IgD-negative memory B cell (primary cell): ENCODE measurements around the gene EVC. TPM values are rescaled to one million over a fixed set of nuclear protein-coding genes. Genes with fewer than 3 reads are reported as not detected.
"Not testable (repeated sequence)": the region's sequence is repeated elsewhere in the genome, so short reads cannot be mapped to it uniquely, and the experiment has no call there.

Experiments
- H3K27ac Mint-ChIP-seq, 3 donors: one replicate each; pipeline ENCODE4 v1.8.0; 2020 to 2022; ENCODE audit warnings: mild to moderate bottlenecking in 3 of 3, mixed read lengths in 3 of 3, moderate library complexity in 1 of 3
- H3K27me3 Mint-ChIP-seq: one replicate; pipeline ENCODE4 v1.8.0; 2021; ENCODE audit warnings: mixed read lengths
- H3K36me3 Mint-ChIP-seq: one replicate; pipeline ENCODE4 v1.8.0; 2020; ENCODE audit warnings: mild to moderate bottlenecking, mixed read lengths
- H3K4me1 Mint-ChIP-seq, 3 donors: one replicate each; pipeline ENCODE4 v1.8.0; 2020 to 2022; ENCODE audit warnings: mixed read lengths in 3 of 3, mild to moderate bottlenecking in 1 of 3
- H3K4me3 Mint-ChIP-seq, 4 donors: one replicate each; pipeline ENCODE4 v1.8.0; 2020 to 2022; ENCODE audit warnings: mild to moderate bottlenecking in 4 of 4, mixed read lengths in 4 of 4, moderate library complexity in 3 of 4
- H3K9me3 Mint-ChIP-seq, 3 donors: one replicate each; pipeline ENCODE4 v1.8.0; 2020 to 2021; ENCODE audit warnings: mixed read lengths in 3 of 3, mild to moderate bottlenecking in 1 of 3
- polyA plus RNA-seq: library from polyadenylated mRNA; unstranded; fragments of 300-500 nt; fragmentation: Illumina TruSeq; gene quantifications from one replicate; pipeline ENCODE4 v1.2.3, GENCODE V29; 2021

Gene EVC
- polyA plus RNA-seq, 1 donor from 2014 or later = 0.05 TPM

DNA sequence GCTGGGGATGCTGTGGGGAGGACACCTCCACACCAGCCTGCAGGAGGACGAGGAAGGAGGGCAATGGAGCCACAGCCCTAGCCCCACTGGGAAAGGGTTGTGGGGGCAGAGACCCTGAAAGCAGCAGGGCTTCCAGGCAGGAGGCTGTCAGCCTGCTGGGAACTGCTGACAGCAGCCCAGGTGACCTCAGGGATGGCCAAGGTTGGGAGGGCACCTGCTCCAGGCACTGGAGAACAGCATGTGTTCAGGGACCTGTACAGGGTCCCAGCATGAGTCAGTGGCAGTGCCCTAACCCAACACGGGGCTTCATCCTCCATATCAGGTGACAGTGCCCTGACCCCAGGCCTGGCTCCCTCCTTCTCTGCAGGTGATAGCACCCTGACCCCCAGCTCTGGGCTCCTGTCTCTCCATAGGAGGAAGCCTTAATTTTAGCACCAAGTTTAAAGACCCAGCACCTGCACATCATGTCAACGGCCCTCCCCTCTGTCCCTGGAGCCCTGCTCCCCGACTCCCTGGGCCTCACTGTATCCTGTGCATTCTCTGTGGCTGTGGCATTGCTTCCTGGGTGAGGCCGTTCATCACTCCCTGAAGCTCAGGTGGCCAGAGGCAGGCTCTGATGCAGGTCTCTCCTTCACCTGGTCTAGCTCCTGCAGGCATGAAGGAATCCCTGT is 115.6 kb downstream of the EVC start:
- Mint-ChIP-seq H3K4me3 (no peak overlapping the region), H3K4me1 (peaks cover 0 to 3% (median 3%) of the 10 kb centered on the region in 3 donors), H3K36me3 (no peaks in the 10 kb centered on the region), H3K27ac (no peak overlapping the region), H3K27me3 (peaks cover 5% of the 10 kb centered on the region), H3K9me3 (no peaks in the 10 kb centered on the region)

DNA sequence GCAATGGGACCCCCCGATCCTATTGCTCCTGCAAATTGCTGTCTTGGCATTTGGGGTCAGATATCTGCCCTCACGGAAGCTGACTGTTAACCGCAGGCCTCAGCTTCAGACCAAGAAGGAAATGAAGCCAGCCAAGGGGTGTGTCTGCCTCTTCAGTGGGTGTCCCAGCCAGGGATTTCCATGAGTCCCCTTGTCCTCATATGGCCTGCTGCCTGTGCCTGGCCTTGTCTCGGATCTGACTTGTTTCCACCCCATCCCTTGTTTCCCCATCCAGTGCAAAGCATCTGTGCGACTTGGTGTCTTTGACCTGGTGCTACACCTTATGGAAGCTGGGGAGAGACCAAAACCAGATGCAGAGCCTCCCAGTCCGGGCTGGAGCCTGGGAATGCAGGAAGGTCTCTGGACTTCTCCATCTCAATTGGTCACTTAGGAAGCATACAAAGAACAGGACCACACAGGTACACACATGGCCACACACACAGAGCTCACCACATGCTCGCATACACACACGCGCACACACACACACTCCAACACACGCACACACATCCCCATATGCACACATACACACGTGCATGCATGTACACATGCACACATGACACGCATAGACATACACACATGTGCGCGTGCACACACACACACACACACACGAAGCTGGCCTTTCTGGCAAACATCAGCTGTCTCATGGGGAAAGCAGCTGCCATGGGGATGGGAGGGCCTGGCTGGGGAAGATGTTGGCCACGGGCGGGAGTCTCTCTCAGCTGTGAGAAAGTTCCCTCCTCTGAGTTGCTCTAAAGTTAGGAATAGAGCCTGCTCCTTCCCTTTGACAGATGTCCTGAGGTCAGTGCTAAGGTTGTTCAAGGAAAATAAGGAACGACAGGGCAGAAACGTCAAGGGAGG is 116.4 kb downstream of the EVC start:
- peaks cover 1% of the 10 kb centered on the region for H3K27me3 Mint-ChIP-seq
- peaks cover 0 to 3% (median 3%) of the 10 kb centered on the region in 3 donors for H3K4me1 Mint-ChIP-seq
- H3K9me3 Mint-ChIP-seq = no peaks in the 10 kb centered on the region
- no peak overlapping the region for H3K4me3 Mint-ChIP-seq
- no peaks in the 10 kb centered on the region for H3K36me3 Mint-ChIP-seq
- peak overlapping the region in 1 of 3 donors; percentile 30 for H3K27ac Mint-ChIP-seq

DNA sequence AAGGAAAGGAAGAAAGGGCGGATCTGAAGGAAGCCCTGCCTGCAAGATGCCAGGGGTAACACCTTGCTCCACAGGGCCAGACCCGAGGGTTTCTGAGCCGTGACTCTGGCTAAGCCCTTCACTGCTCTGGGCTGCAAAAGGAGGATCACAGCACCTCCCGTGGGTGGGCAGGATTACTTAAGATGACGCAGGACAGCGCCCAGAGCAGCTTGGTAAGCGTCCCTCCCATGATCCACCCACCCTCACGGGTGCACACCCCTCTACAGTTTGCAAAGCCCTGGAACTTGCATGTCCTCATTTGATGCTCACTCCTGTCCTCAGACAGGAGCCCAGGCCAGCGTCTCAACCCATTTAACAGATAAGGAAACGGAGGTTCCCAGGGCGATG is 117.0 kb downstream of the EVC start:
- H3K36me3 Mint-ChIP-seq = no peaks in the 10 kb centered on the region
- H3K27ac Mint-ChIP-seq = peak overlapping the region in 1 of 3 donors; percentile 30
- no peak overlapping the region for H3K4me3 Mint-ChIP-seq
- H3K9me3 Mint-ChIP-seq = peaks cover 0 to 2% (median 0%) of the 10 kb centered on the region in 3 donors
- peaks cover 1% of the 10 kb centered on the region for H3K27me3 Mint-ChIP-seq
- H3K4me1 Mint-ChIP-seq = peaks cover 0 to 3% (median 0%) of the 10 kb centered on the region in 3 donors

DNA sequence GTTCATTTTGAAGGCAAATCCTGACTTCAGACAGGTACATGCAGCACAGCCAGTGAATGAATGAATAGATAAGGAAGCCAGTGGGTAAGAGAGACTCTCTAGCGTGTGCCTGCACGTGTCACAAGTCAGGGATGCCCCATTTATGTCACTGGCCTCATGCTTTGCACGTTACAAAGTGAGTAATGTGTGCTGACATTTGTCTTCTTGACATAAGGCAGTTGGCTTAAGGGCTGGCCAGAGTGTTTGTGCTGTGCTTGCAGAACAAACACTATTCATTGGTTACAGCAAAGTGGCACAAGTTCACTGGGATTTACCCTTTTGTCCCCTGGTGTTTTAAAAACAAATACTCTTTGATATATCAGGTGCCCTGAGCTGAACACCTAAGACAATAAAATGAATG is 125.9 kb downstream of the EVC start:
- Mint-ChIP-seq H3K27me3 (peaks cover 4% of the 10 kb centered on the region), H3K27ac (no peak overlapping the region), H3K4me3 (no peak overlapping the region), H3K36me3 (no peaks in the 10 kb centered on the region), H3K4me1 (peaks cover 0 to 2% (median 0%) of the 10 kb centered on the region in 3 donors), H3K9me3 (peaks cover 0 to 2% (median 0%) of the 10 kb centered on the region in 3 donors)

DNA sequence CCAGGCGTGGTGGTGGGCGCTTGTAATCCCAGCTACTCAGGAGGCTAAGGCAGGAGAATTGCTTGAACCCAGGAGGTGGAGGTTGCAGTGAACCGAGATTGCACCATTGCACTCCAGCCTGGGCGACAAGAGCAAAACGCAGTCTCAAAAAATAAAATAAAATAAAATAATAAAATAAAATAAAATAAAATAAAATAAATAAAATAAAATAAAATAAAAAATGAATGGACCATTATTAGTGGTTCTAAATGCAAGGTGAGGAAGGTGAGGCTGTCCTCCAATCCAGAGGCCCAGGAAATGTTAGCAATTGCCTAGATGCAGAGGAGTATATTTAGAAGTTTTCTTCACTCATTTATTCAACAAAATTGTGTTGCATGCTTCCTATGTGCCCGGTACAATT is 126.5 kb downstream of the EVC start:
- H3K4me1 Mint-ChIP-seq, H3K27ac Mint-ChIP-seq, H3K4me3 Mint-ChIP-seq, H3K27me3 Mint-ChIP-seq, H3K9me3 Mint-ChIP-seq, H3K36me3 Mint-ChIP-seq: not testable (repeated sequence)

DNA sequence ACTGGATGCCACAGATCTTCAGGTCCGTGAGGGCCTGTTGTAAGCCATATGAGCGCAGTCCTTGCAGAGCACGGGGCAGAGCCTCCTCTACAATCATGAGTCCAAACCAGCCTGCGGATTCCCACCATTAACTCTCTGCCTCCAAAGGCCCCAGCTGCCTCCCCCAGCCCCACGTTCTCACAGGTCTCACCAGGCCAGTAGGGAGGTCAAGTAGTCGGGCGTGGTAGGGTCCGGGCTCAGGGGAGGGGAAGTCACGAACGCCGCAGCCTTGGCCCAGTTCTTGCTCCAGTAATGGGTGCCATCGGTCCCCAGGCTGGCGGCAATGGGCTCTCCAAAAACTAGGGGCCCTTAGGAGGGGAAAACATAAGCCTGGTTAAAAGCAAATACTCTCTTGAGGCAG is 128.3 kb downstream of the EVC start:
- Mint-ChIP-seq H3K4me3 (no peak overlapping the region), H3K9me3 (peaks cover 0 to 3% (median 0%) of the 10 kb centered on the region in 3 donors), H3K4me1 (peaks cover 0 to 3% (median 2%) of the 10 kb centered on the region in 3 donors), H3K27ac (no peak overlapping the region), H3K27me3 (peaks cover 4% of the 10 kb centered on the region), H3K36me3 (no peaks in the 10 kb centered on the region)

DNA sequence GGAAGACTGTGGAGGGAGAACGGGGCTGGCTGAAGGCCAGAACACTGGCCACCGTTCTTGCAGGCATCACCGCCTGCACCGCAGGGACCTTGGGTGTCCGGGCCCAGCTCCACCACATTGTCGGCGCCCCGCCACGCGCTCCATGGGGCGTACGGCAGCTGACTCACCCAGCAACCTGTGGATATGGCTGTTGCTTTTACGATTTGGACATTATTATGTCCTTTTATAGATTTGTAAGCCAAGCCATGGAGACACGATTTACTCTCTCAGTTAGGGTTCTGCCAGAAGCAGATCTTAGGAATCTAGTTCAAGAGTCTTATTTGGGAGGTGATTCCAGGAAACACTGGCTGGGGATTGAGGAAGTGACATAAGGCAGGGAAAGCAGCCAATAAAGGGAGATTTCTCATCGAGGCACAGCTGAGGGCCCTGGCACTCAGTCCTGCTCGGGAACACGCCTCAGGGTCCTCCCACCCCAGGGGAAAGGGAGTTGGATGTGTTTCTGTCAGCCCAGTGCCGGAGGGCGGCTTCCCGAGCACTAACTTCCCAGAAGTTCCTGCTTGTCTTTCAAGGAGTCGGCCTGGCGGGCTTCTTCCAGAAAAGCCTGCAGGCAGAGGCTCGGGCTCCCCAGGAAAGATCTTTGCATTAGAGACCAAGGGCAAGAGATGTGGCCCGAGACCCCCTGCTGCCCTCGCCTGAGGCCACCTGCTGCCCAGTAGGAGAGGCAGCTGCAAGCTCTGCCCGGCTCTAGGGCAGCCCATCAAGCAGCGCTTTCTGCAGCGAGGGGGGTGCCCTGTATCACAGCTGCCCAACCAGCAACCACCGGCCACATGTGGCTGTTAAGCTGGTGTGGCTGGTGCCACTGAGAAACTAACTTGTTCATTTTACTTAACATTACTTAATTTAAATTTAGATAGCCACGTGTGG is 129.0 kb downstream of the EVC start:
- peaks cover 0 to 3% (median 2%) of the 10 kb centered on the region in 3 donors for H3K4me1 Mint-ChIP-seq
- no peak overlapping the region for H3K27ac Mint-ChIP-seq
- H3K27me3 Mint-ChIP-seq = peaks cover 4% of the 10 kb centered on the region
- no peaks in the 10 kb centered on the region for H3K36me3 Mint-ChIP-seq
- H3K4me3 Mint-ChIP-seq = no peak overlapping the region
- H3K9me3 Mint-ChIP-seq = peaks cover 0 to 3% (median 0%) of the 10 kb centered on the region in 3 donors

DNA sequence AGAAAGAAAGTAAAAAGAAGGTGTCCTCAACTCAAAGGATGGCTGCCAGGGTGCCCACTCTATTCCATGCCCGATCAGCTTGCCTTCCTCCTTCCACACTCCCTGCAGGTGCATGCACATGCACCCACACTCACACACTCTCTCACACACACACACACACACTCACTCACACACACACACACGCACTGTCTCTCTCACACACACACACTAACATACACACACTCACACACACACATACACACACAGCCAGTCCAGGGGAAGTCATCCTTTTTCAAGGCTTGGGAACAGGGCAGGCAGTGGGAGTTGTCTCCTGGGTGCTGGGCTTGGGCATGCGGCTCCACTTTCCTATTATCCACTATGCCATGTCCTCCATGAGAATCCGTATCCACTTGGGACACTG is 131.5 kb downstream of the EVC start:
- H3K9me3 Mint-ChIP-seq = peaks cover 0 to 3% (median 0%) of the 10 kb centered on the region in 3 donors
- no peak overlapping the region for H3K4me3 Mint-ChIP-seq
- H3K27ac Mint-ChIP-seq = no peak overlapping the region

DNA sequence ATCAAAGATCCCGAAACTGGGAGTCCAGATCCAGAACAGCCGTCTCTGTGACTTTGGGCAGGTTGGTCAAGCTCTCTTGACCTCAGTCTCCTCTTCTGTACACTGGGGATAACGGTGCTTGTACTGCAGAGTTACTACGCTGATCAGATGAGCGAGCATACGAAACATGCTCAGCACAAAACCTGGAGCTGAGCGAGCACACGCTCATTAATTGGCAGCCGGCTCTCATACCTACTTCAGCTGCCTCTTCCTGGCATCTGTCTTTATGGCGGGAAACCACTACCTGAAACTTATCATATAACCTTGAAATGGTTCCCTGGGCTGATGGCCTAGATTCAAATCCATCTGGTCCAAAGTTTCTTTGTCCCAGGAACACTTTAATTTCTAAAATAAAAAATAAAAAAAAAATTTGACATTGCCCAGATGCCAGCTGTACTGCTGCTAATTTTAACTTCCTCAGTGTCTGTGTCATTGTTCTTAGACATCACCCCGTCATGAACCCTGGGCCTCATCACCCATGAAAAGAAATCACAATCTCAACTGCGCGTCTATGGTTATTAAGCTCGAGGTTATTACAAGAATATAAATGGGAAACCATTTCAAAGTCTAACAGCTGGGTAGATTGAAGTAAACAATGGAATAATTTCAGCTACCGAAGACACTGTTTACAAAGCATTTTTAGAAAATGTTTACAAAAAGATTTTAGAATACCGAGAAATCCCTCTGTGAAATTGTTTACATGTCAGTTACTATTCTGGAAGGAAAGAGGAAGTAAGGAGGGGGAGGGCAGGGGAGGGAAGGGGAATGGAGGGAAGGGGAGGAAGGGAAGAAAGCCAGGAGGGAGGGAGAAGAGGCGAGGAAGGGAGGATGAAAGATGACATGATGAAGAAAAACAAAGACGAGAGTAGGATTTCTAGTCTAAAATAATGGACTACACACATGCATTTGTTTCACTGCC is 132.9 kb downstream of the EVC start:
- Mint-ChIP-seq H3K27ac (no peak overlapping the region), H3K4me1 (peaks cover 0 to 2% (median 1%) of the 10 kb centered on the region in 3 donors), H3K4me3 (no peak overlapping the region), H3K27me3 (no peaks in the 10 kb centered on the region), H3K36me3 (no peaks in the 10 kb centered on the region), H3K9me3 (peaks cover 1 to 3% (median 3%) of the 10 kb centered on the region in 3 donors)

More for the DNA sequence above, 131.5 kb downstream of the EVC start:
- peaks cover 0 to 3% (median 2%) of the 10 kb centered on the region in 3 donors for H3K4me1 Mint-ChIP-seq
- H3K36me3 Mint-ChIP-seq = no peaks in the 10 kb centered on the region
- no peaks in the 10 kb centered on the region for H3K27me3 Mint-ChIP-seq

DNA sequence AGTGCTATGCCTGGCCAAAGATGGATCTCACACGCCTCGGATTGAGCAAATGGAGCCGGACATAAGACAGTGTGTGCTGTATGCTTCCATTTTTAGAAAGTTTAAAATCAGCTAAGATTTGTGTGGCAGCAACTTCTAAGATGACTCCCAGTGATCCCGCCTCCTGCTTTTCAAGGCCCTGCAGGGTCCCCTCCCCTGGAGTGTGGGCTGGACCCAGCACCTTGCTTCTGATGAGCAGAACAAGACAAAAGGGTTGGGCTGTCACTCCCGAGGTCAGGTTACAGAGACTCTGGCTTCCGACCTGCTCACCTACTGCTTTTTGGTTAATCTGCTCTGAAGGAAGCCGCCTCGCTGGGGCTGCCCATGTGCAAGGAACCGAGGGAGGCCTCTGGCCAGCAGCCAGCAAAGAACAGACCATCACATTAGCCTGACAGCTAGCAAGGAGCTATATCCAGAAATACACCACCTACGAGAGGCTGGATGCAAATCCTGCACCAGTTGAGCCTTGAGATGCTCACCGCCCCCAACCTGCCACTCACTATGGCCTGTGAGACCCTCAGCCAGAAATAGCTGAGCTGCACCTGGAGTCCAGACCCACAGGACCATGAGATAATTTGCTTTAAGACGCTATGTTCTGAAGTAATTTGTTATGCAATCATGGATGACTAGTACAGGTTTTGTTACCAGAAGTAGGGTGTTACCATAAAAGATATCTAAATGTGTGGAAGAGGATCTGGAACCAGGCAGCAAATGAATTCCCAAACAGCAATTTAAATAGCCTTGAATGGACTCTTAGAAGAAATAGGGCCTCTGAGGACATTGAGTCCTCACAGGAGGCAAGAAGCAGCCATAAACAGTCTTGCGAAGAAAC is 134.3 kb downstream of the EVC start:
- Mint-ChIP-seq H3K9me3 (peaks cover 1 to 3% (median 3%) of the 10 kb centered on the region in 3 donors), H3K36me3 (no peaks in the 10 kb centered on the region), H3K27me3 (no peaks in the 10 kb centered on the region), H3K4me3 (peak overlapping the region in 1 of 4 donors; percentile 29), H3K4me1 (peaks cover 0 to 2% (median 1%) of the 10 kb centered on the region in 3 donors), H3K27ac (no peak overlapping the region)

DNA sequence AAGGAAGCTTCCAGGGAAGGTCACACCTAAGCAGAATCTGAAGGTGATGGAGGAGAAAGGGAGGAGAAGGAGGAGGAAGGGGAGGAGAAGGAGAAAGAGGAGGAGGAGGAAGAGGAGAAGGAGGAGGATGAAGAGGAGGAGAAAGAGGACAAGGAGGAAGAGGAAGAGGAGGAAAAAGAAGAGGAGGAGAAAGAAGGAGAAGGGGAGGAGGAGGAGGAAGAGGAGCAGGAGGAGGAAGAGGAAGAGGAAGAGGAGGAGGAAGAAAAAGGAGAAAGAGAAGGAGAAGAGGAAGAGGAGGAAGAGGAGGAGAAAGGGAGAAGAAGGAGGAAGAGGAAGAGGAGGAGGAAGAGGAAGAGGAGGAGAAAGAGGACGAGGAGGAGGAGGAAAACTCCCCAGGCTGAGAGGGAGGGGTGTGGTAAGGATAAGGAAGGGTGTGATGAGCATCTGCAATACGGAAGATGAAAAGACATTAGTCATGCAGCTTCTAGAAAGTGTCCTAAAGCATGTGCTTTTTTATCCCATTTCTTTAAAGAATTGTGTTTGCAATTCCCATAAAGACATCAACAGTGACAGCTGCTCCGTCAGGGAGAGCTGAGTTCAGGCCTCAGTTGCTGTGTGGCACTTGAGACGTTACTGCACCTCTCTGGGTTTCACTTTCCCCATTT is 140.8 kb downstream of the EVC start:
- Mint-ChIP-seq H3K36me3 (no peaks in the 10 kb centered on the region), H3K27me3 (no peaks in the 10 kb centered on the region), H3K4me1 (no peaks in the 10 kb centered on the region), H3K27ac (no peak overlapping the region), H3K4me3 (no peak overlapping the region), H3K9me3 (peaks cover 0 to 3% (median 1%) of the 10 kb centered on the region in 3 donors)

DNA sequence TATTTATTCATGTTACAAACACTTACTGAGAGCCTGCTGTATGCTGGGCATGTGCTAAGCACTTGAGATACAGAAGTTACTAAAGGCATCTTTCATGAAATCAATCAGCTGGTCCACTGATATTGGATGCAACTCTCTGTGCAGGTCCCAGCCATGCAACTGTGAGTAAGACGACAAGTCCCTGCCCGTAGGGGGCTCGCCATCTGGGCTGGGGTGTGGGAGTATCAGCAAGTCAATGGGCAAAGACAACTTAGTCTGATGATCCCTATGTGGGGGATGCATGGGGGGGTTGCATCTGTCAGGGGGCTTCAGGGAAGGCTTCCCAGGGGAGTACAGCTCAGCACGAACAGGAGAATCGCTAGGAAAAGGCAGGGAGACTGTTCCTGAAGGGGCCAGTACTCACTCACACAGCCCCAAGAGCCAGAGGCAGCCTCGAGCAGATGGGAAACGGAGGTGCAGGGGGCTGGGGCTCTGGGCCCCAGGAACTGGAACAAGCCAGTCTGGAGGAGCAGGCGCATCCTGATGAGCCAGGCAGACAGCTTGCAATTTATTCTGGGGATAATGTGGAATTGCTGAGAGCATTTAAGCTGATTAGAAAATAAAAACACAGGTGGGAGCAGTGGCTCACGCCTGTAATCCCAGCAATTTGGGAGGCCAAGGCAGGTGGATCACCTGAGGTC is 141.7 kb downstream of the EVC start:
- Mint-ChIP-seq H3K27me3 (no peaks in the 10 kb centered on the region), H3K4me1 (no peaks in the 10 kb centered on the region), H3K9me3 (peaks cover 0 to 3% (median 1%) of the 10 kb centered on the region in 3 donors), H3K27ac (no peak overlapping the region), H3K4me3 (no peak overlapping the region), H3K36me3 (no peaks in the 10 kb centered on the region)
